Rectal smooth muscle tissue (tissue), 1 donor: ENCODE data around the gene EPS8L3.

Experiments used
- H3K27ac ChIP-seq: one replicate; pipeline ENCODE4 v1.7.0; 2013; ENCODE audit warnings: low read depth, low read length, inconsistent platforms
- H3K27me3 ChIP-seq: one replicate; pipeline ENCODE4 v1.7.0; 2013; ENCODE audit warnings: low read length; ENCODE audit not compliant: control insufficient read depth, insufficient read depth
- H3K36me3 ChIP-seq: one replicate; pipeline ENCODE4 v1.7.0; 2013; ENCODE audit warnings: low read length; ENCODE audit not compliant: control insufficient read depth, insufficient read depth
- H3K4me1 ChIP-seq: one replicate; pipeline ENCODE4 v1.7.0; 2013; ENCODE audit warnings: low read length; ENCODE audit not compliant: control insufficient read depth, insufficient read depth
- H3K4me3 ChIP-seq: one replicate; pipeline ENCODE4 v1.7.0; 2013; ENCODE audit warnings: low read length
- H3K9ac ChIP-seq: one replicate; pipeline ENCODE4 v1.7.0; 2013; ENCODE audit warnings: low read length

Gene EPS8L3

GRCh38 chr1:109790735-109791494 is 27.2 kb upstream of the EPS8L3 start:
- Histone ChIP-seq H3K36me3 (no peaks in the 10 kb centered on the region), H3K4me1 (peaks cover 14% of the 10 kb centered on the region), H3K9ac (no peak overlapping the region), H3K27ac (no peak overlapping the region), H3K4me3 (no peak overlapping the region), H3K27me3 (no peaks in the 10 kb centered on the region)

GRCh38 chr1:109790329-109790728 is 26.6 kb upstream of the EPS8L3 start:
- Histone ChIP-seq H3K36me3 (no peaks in the 10 kb centered on the region), H3K4me1 (peaks cover 14% of the 10 kb centered on the region), H3K27me3 (no peaks in the 10 kb centered on the region), H3K4me3 (no peak overlapping the region), H3K27ac (no peak overlapping the region), H3K9ac (no peak overlapping the region)

- Histone ChIP-seq H3K4me3 (no peak overlapping the region), H3K27ac (no peak overlapping the region), H3K4me1 (peaks cover 14% of the 10 kb centered on the region), H3K36me3 (no peaks in the 10 kb centered on the region), H3K9ac (no peak overlapping the region), H3K27me3 (no peaks in the 10 kb centered on the region)
Measured at GRCh38 chr1:109789551-109790180, 25.9 kb upstream of the EPS8L3 start.

- Histone ChIP-seq H3K9ac (no peak overlapping the region), H3K4me1 (peaks cover 12% of the 10 kb centered on the region), H3K27me3 (no peaks in the 10 kb centered on the region), H3K36me3 (no peaks in the 10 kb centered on the region), H3K4me3 (no peak overlapping the region), H3K27ac (no peak overlapping the region)
Measured at GRCh38 chr1:109788695-109789521, 25.2 kb upstream of the EPS8L3 start.

- Histone ChIP-seq H3K27me3 (no peaks in the 10 kb centered on the region), H3K4me3 (no peak overlapping the region), H3K27ac (no peak overlapping the region), H3K9ac (no peak overlapping the region), H3K36me3 (no peaks in the 10 kb centered on the region), H3K4me1 (peaks cover 10% of the 10 kb centered on the region)
Measured at GRCh38 chr1:109787845-109788601, 24.3 kb upstream of the EPS8L3 start.

GRCh38 chr1:109787211-109787844 is 23.6 kb upstream of the EPS8L3 start:
- Histone ChIP-seq H3K27ac (no peak overlapping the region), H3K36me3 (no peaks in the 10 kb centered on the region), H3K9ac (no peak overlapping the region), H3K27me3 (no peaks in the 10 kb centered on the region), H3K4me3 (no peak overlapping the region), H3K4me1 (peaks cover 8% of the 10 kb centered on the region)

GRCh38 chr1:109786531-109787021 is 22.9 kb upstream of the EPS8L3 start:
- no peak overlapping the region for H3K27ac ChIP-seq
- no peaks in the 10 kb centered on the region for H3K27me3 ChIP-seq
- peaks cover under 1% of the 10 kb centered on the region for H3K4me1 ChIP-seq
- H3K36me3 ChIP-seq, result no peaks in the 10 kb centered on the region
- H3K4me3 ChIP-seq, result no peak overlapping the region
- H3K9ac ChIP-seq, result no peak overlapping the region

GRCh38 chr1:109786112-109786480 is 22.4 kb upstream of the EPS8L3 start:
- Histone ChIP-seq H3K36me3 (no peaks in the 10 kb centered on the region), H3K9ac (no peak overlapping the region), H3K27me3 (no peaks in the 10 kb centered on the region), H3K4me3 (no peak overlapping the region), H3K27ac (no peak overlapping the region), H3K4me1 (no peaks in the 10 kb centered on the region)

- Histone ChIP-seq H3K36me3 (no peaks in the 10 kb centered on the region), H3K9ac (no peak overlapping the region), H3K27me3 (no peaks in the 10 kb centered on the region), H3K27ac (no peak overlapping the region), H3K4me1 (no peaks in the 10 kb centered on the region), H3K4me3 (no peak overlapping the region)
Measured at GRCh38 chr1:109785446-109786111, 21.9 kb upstream of the EPS8L3 start.

- H3K27ac ChIP-seq, result no peak overlapping the region
- no peaks in the 10 kb centered on the region for H3K27me3 ChIP-seq
- H3K9ac ChIP-seq, result no peak overlapping the region
- H3K4me3 ChIP-seq, result no peak overlapping the region
- H3K36me3 ChIP-seq, result no peaks in the 10 kb centered on the region
- no peaks in the 10 kb centered on the region for H3K4me1 ChIP-seq
Measured at GRCh38 chr1:109784551-109785252, 21.0 kb upstream of the EPS8L3 start.

- H3K9ac ChIP-seq, result no peak overlapping the region
- H3K27ac ChIP-seq, result no peak overlapping the region
- no peaks in the 10 kb centered on the region for H3K4me1 ChIP-seq
Measured at GRCh38 chr1:109783436-109783835, 19.7 kb upstream of the EPS8L3 start.

More at GRCh38 chr1:109783436-109783835, 19.7 kb upstream of the EPS8L3 start:
- Histone ChIP-seq H3K27me3 (no peaks in the 10 kb centered on the region), H3K4me3 (no peak overlapping the region), H3K36me3 (no peaks in the 10 kb centered on the region)
